GM15510 (cell line): ENCODE data around the gene IPCEF1.

Experiments
- POLR2A ChIP-seq: IDR thresholded peaks from 3 replicates; pipeline ENCODE4 v1.6.1; 2011; ENCODE audit warnings: borderline replicate concordance; ENCODE audit not compliant: insufficient read length; ENCODE audit errors: extremely low read depth

IPCEF1 gene

DNA sequence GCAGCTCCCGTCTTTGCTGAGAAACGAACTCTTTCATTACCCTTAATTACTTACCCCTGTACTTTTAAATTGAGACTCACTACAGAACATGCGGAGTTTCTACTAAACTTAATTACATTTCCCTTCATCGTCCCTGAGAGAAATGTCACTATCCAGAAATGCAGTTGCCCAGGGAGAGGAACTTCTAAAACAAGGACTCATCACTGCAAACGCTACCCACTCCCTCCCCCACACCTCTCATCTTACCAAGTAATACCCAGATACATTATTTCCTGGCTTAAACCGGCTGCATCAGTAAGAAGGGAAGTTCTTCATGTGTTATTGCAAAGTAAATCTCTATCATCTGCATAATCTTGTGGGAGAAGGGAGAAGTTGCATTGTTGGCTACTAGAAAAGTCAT is 138.3 kb downstream of the IPCEF1 start:
- no peak for TF ChIP-seq POLR2A

DNA sequence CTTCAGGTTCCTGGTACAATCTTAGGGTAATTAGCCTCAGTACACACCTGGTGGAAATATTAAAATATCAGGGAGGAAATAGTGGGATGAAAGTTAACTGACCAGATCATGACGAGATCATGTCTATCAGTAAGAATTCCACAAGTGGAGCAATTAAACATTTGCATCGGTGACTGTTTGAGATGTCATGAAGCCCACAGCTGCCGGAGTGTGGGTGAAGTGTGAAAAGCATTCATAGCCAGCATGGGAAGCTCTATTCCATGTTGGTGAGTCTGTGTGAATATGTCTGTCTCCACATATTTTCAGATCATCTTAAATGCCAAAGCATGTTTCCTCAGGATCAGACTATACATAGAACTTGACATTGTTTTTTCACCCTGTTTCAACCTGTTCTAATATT is 142.8 kb downstream of the IPCEF1 start:
- no peak for TF ChIP-seq POLR2A

DNA sequence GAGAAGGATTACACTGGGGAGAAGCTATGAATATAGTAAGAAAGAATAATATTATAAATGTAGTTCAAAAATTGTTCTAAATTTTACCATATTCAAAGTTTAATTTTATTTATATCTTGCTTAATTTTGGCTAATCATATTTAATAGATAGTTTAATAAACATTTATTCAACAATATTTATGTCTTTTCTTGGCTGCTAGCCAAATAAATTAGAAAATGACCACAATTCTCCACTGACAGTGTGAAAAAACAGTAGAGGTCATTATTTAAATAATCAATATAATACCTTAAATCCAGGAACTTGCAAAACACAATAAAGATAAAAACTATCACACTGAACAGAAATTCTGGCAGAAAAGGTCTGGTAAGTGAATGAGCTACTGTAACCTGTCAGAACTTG is 145.9 kb downstream of the IPCEF1 start:
- no peak for TF ChIP-seq POLR2A

DNA sequence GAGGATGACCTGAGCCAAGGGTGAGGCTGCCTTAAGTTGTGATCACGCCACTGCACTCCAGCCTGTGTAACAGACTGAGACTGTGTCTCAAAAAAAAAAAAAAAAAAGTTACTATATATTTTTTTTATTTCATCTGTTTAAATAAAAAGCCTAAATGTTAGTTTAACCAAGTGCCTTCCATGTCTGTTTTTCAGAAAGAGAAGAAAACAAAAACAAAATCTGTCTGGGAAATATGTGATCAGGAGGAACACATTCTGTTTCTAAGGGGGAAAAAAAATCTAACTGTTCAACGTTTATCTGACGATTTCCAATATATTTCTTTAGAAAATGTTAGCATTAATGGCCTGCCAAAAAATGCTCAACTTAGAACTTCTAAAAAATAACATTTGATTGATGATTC is 147.0 kb downstream of the IPCEF1 start:
- no peak for TF ChIP-seq POLR2A

DNA sequence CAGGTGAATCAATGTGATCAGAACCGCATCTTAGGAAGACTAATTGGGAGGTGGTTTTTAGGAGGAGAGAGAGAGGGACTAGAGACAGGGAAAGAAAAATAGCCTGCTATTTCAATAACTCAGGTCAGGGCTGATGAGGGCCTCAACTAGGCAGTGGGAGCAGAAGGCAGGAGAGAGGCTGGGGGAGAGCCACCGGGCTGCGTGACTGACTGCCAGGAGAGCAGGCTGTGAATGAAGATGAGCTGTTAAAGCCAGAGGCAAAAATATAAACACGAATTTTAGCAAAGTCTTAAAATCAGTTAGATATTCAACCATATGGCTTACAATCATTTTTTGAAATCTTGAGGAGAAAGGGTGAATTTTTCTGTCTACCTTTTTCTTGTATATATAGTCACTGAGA is 149.6 kb downstream of the IPCEF1 start:
- no peak for TF ChIP-seq POLR2A

DNA sequence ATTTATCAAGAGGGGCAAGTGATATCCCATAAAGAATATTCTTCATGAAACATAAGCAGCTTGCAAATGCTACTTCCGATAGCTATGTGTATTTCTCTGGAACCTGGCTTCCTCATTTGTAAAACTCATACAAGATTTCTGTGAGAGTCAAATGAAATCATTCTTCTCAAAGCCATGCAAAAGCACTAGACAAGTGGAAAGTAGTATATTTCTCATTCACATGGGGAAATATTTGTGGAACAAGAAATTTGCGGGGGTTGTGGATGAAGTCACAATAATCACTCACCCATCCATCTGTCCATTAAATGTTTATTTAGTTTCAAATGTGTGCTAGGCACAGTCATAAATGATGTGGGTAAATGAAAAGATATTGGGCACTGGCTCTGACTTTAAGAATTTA is 150.5 kb downstream of the IPCEF1 start:
- TF ChIP-seq POLR2A: no peak

DNA sequence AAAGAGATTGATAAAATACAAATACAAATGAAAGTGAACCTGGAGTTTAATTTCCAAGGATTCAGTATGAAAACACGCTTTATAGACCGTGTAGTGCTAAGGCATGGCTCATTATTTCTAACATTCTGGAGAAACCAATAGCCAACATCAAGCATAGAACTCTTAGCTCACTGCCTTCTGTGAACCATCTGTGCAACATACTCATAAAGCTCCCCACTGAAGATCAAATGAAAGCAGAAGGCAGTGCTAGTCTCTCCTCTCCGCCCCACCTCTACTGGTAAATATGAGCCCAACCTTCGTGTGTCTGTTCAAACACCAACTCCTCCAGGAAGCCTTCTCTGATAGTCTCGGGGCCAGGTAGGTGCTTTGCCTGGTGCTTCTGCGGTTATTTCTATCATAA is 153.6 kb downstream of the IPCEF1 start:
- TF ChIP-seq POLR2A: no peak

DNA sequence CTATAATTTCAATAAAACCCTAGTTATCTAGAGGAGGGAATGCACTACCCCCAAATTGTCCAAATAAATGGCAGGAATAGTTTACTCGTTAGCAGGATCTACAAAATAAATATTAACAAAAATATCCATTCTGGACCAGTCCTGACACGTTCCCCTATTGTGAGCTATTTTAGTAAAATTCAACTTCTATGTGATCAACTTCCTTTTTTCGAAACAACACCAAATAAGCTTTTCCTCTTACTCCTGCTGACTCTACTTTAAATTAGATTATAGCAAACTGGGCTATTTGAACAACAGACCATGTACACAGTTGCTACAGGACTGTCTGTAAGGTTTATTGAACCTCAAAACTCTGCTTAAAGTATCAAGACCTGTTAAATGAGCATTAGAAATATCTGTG is 154.3 kb downstream of the IPCEF1 start:
- TF ChIP-seq POLR2A: no peak

DNA sequence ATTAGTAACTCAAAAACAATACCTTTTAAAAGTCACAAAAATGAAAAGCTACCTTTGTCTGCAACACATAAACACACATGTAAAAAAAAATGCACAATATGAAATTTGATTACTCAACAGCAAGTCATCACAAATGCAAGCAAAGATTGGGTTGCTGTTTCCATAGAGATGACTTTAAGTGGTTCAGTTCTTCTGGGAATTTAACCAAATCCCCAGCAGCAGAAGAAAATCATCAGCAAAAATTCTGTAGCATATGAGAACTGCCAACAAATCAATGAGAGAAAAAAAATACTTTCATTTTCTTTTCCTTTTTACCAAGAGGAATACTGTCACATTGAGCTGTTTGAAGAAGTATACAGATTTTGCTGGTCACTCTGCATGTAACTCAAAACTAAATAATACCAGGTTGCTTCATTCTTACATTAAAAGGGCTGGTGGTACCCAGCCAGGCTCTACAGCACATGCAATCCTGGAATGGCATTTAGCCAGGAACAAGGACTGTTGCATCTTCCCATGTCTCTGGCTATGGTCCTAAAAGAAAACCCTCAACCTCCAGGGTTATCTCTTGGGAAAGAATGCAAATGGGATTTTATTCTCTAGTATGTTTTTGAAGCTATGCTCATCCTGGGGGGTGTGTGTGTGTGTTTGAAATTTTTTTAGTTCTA is 159.3 kb downstream of the IPCEF1 start:
- TF ChIP-seq POLR2A: no peak

DNA sequence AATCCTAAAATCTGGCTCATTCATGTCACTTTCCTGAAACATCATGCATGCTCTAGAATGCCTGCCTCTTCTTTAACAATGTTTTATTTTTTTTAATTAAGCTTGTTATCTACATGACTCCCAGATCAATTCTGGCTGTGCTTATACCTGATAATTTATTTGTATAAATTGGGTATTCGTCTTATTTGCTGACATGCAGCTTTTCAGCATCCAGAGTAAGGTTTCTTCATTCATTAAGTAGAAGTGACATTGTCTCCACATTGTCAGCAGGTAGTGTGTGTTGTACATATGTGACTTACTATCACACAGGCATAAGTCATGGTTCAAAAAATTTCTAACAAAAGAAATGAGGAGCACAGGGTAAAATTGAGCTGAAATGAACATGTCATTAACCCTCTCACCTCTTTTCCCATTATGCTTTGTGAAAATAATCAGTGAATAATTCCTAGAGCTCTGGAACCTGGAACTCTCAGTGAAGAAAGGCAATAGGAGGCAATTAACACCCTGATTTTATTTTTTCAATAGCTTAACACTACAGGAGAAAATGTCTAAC is 160.2 kb downstream of the IPCEF1 start:
- TF ChIP-seq POLR2A: no peak

DNA sequence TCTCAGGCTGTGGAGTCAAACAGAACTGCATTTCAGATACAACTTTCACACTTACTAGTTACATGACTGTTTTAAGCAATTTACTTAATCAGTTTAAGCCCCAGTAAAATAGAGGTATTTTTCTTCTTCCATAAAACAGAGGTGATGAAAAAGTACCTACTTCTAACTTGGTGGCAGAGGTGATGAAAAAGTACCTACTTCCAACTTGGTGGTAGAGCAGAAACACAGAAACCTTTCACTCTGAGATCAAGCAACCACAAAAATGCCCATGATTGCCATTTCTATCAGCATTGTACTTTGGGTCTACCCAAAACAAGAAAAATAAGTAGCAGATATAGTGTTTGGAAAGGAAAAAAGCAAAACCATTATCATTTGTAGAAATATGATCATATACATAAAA is 168.9 kb downstream of the IPCEF1 start:
- no peak for TF ChIP-seq POLR2A

DNA sequence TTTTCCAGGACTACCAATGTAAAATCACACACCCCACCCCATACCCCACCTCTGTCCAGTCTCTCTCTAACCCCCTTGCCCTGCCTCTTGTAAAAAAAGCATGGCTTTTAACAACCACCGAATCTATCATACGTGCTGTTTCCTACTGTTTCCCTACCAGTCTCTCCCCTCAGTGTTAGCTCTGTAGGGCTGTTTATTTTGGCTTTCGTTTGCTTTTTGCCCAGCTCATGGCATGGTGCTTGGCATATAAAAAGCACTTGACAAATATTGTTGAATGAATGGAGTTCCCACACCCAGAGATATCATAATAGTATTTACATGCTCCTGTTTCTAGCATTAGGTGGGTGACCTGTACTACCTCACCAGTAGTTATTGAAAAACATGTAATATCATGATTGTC is 169.4 kb downstream of the IPCEF1 start:
- no peak for TF ChIP-seq POLR2A

DNA sequence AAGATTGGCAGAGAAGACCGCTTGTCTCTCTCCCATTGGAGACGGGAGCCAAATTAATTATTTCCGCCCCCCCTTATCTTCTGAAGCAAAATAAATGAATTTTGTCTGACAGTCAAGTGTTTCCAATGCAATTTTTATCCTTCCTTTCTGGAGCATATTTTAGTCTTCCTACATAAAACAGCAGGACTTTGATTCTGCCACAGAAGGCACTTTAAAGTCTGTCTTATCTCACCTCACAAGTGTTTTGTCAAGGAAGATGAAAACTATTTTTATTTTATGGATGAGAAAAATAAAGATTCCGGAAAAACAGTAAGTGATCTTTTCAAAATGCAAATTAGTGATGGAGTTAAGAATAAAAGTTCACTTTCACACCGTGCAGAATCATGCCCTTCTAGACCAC is 177.2 kb downstream of the IPCEF1 start:
- no peak for TF ChIP-seq POLR2A

DNA sequence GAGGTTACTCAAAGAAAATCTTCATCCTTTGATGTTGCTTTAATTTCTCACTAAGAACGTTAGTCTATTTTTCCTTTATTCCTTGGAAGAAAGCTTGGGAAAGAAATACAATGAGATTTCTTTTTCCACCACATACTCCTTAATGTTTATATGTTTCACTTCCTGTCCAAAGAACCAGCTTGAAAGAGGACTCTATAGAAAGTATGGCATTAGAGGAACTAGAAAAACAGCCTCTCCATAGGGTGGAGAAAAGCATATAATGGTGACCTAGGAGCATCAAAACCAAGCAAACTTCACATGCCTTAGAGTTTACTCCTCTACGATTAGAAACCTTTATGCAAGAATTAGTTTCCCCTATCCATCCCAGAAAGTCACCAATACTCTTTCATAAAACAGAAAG is 186.5 kb downstream of the IPCEF1 start:
- TF ChIP-seq POLR2A: no peak

DNA sequence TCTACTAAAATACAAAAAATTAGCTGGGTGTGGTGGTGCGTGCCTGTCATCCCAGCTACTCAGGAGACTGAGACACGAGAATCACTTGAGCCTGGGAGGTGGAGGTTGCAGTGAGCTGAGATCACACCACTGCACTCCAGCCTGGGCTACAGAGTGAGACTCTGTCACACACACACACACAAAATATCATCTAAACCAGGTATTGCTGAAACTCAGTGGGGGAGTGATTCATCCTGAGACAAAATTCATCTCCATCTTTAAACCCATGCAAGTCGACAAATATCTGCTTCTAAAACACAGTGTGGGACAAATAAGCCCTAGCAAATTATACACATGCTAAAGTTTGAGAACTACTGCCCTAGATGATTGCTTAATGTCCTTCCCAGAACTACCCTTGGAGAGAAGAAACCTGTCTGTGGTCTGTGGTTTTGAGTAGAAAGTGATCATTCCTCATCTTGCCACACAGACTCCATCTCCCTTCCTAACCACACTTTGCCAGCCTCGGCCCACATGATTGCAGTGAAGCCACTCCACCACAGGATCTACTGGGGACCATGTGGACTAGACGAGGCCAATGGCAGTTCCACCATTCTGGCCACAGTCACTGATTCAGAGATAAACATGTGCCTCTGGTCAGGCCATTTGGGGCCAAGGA is 187.3 kb downstream of the IPCEF1 start:
- TF ChIP-seq POLR2A: no peak

DNA sequence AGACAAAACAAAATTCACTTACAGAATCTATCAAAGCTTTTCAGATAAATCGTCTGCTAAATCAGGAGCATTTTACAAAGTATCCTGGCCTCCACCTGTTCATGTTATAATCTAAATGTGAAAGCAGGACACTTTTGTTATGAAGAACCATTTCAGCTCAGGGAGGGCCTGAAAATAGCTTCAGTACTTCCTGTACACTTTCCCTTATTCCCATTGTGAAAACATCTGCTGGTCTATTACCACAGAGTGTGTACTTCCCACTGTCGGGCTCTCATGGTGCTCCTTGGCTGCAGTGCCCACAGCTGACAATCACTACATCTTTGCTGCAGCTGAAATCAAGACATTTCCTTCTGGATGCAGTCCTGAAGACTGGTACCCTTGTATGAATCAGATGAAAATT is 189.5 kb downstream of the IPCEF1 start:
- no peak for TF ChIP-seq POLR2A
